MCF 10A (cell line): ENCODE data around the gene ALPL. TPM values are rescaled to one million over a fixed set of nuclear protein-coding genes. Genes with fewer than 3 reads are reported as not detected.

ENCODE experiments used
- BruUV-seq: library from RNA; stranded (reverse); fragments of 400-500 nt; replicated peaks from 2 replicates; lab custom pipeline; 2021; lab: Mats Ljungman, UMichigan
- CTCF ChIA-PET: fragments of 300-600 bp; sonication (Branson Sonifier 250); formaldehyde crosslinking; extraction: SDS; loops from one replicate; lab custom pipeline; 2021; ENCODE audit warnings: antibody characterized with exemption, inconsistent platforms; lab: Yijun Ruan, JAX
- POLR2A ChIA-PET: fragments of 300-600, 350-650 bp; sonication (Branson Sonifier 250); formaldehyde crosslinking; extraction: SDS; loops from one replicate; lab custom pipeline; 2020; ENCODE audit warnings: antibody characterized with exemption, inconsistent platforms; lab: Yijun Ruan, JAX
- DNase-seq: peaks from one replicate; pipeline ENCODE4 v3.0.0-alpha.2; 2018; ENCODE audit not compliant: unreplicated experiment
- H3K27ac Mint-ChIP-seq: one replicate; pipeline ENCODE4 v1.8.0; 2022; ENCODE audit warnings: mild to moderate bottlenecking, low read depth, mixed read lengths; ENCODE audit not compliant: unreplicated experiment
- H3K27me3 Mint-ChIP-seq: one replicate; pipeline ENCODE4 v1.8.0; 2022; ENCODE audit warnings: mixed read lengths; ENCODE audit not compliant: insufficient read depth, unreplicated experiment
- H3K36me3 Mint-ChIP-seq: one replicate; pipeline ENCODE4 v1.8.0; 2022; ENCODE audit warnings: mild to moderate bottlenecking, moderate library complexity, mixed read lengths; ENCODE audit not compliant: insufficient read depth, unreplicated experiment
- H3K4me1 Mint-ChIP-seq: one replicate; pipeline ENCODE4 v1.8.0; 2022; ENCODE audit warnings: mixed read lengths; ENCODE audit not compliant: insufficient read depth, unreplicated experiment
- H3K4me3 Mint-ChIP-seq: one replicate; pipeline ENCODE4 v1.8.0; 2022; ENCODE audit warnings: mild to moderate bottlenecking, moderate library complexity, mixed read lengths; ENCODE audit not compliant: unreplicated experiment
- H3K9me3 Mint-ChIP-seq: one replicate; pipeline ENCODE4 v1.8.0; 2022; ENCODE audit warnings: mixed read lengths; ENCODE audit not compliant: unreplicated experiment
- intact Hi-C: fragments of 100-400 bp; cut with micrococcal nuclease; formaldehyde crosslinking; loops from 2 replicates; pipeline ENCODE4 v1.14.1; 2022
- total RNA-seq: library from RNA; stranded (reverse); gene quantifications from 2 replicates; pipeline ENCODE4 v1.2.3, GENCODE V29; 2022
- TF ChIP-seq, protein P1 (sequence below): fragments of 200-600 bp; IDR thresholded peaks from one replicate; pipeline ENCODE4 v1.8.0; 2022; ENCODE audit warnings: antibody characterized with exemption, mild to moderate bottlenecking; ENCODE audit not compliant: unreplicated experiment

Gene ALPL
- total RNA-seq, 1 experiment from 2014 or later, result not detected

DNA sequence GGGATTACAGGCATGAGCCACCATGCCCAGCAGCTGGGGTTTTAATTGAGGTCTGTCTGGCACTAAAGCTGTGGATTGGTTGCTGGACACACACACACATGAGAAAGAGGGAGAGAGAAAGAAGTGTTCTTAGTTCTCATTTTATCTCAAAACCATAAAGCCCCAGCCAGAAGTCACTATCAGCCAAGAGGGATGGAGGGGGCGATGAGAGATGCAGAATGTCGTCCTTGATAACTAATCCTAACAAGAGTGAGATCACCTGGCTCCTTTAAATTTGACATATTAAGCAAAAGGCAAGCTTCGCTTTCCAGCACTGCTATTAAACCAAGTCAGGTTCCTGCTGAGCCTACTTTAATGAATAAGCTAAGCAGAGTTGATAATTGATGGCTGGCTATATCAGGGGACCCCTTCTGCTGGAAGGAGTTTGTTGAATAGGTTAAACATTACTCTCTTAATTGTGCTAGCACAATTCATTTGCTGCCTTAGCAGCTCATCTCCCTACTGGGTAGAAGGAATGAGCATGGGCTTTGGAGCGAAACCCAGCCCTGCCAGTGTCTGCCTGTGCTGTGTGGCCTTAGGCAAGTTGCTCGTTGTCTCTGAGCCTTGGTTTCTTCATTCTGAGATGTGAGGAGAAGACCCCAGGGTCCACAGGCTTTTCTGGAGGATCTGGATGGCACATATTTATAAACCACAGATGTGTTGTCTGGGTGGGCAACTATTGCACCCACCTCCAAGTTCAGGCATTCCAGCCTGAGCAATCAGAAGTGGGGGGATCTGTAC is 50.8 kb downstream of the ALPL start:
- Mint-ChIP-seq H3K4me3 (no peak overlapping the region), H3K27me3 (peaks cover 3% of the 10 kb centered on the region), H3K9me3 (no peaks in the 10 kb centered on the region), H3K4me1 (no peaks in the 10 kb centered on the region), H3K36me3 (no peaks in the 10 kb centered on the region), H3K27ac (no peak overlapping the region)
- intact Hi-C loops, result no loop called here
- no peak for DNase-seq
- TF ChIP-seq, protein P1, sequence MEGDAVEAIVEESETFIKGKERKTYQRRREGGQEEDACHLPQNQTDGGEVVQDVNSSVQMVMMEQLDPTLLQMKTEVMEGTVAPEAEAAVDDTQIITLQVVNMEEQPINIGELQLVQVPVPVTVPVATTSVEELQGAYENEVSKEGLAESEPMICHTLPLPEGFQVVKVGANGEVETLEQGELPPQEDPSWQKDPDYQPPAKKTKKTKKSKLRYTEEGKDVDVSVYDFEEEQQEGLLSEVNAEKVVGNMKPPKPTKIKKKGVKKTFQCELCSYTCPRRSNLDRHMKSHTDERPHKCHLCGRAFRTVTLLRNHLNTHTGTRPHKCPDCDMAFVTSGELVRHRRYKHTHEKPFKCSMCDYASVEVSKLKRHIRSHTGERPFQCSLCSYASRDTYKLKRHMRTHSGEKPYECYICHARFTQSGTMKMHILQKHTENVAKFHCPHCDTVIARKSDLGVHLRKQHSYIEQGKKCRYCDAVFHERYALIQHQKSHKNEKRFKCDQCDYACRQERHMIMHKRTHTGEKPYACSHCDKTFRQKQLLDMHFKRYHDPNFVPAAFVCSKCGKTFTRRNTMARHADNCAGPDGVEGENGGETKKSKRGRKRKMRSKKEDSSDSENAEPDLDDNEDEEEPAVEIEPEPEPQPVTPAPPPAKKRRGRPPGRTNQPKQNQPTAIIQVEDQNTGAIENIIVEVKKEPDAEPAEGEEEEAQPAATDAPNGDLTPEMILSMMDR, result no peak
- ChIA-PET POLR2A (no interaction called here), CTCF (interaction anchor here (0.6 to 0.8 kb wide), 2 partner anchors 191 to 546 kb away, joined by 3 read pairs; no protein-coding TSS in a partner anchor)
- BruUV-seq, result no TSS peak

DNA sequence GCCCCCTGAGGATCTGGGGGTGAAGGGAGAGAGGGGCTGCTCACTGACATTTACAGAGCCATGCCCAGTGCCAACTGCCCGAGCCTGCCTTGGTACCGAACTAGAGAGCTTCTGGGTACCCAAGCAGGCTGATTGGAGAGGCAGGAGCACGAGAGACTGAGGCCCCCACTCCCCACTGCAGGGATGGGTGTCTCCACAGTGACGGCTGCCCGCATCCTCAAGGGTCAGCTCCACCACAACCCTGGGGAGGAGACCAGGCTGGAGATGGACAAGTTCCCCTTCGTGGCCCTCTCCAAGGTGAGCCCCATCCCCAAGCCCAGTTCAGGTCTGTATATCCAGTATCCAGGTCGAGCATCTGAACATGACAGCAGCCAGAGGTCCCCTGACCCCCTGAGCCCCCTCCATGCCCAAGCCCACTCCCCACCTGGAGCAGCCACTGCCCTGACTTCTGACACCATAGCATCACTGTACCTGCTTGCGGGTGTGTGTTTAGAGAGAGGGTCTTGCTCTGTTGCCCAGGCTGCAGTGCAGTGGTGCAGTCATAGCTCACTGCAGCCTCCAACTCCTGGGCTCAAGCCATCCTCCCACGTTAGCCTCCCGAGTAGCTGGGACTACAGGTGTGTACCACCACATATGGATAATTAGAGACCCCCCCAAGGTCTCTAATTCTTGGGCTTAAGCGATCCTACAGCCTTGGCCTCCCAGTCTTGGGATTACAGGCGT is 51.9 kb downstream of the ALPL start:
- intact Hi-C loops, result no loop called here
- ChIA-PET CTCF (interaction anchor here (0.8 kb wide), 1 partner anchor 192 kb away, joined by 3 read pairs; no protein-coding TSS in a partner anchor), POLR2A (no interaction called here)
- no peaks in the 10 kb centered on the region for H3K36me3 Mint-ChIP-seq
- no peaks in the 10 kb centered on the region for H3K27me3 Mint-ChIP-seq
- H3K4me1 Mint-ChIP-seq, result no peaks in the 10 kb centered on the region
- H3K4me3 Mint-ChIP-seq, result no peak overlapping the region
- H3K9me3 Mint-ChIP-seq, result no peaks in the 10 kb centered on the region
- H3K27ac Mint-ChIP-seq, result no peak overlapping the region
- no peak for DNase-seq
- TF ChIP-seq, protein P1, result no peak
- BruUV-seq, result no TSS peak

DNA sequence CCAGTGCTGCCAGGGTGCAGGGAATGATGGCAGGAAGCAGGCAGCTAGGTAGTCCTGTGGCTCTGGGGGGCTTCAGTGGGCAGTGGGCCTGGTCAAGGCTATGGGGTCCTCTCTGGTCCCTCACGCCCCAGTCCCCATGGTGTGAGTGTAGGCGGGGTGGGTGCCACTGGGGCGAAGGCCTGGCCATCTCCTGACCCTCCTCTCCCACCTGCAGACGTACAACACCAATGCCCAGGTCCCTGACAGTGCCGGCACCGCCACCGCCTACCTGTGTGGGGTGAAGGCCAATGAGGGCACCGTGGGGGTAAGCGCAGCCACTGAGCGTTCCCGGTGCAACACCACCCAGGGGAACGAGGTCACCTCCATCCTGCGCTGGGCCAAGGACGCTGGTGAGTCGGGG is 53.7 kb downstream of the ALPL start:
- CTCF ChIA-PET, result no interaction called here
- Mint-ChIP-seq H3K27ac (no peak overlapping the region), H3K9me3 (no peaks in the 10 kb centered on the region), H3K4me3 (no peak overlapping the region), H3K27me3 (no peaks in the 10 kb centered on the region), H3K36me3 (no peaks in the 10 kb centered on the region), H3K4me1 (no peaks in the 10 kb centered on the region)
- no TSS peak for BruUV-seq
- TF ChIP-seq, protein P1, result no peak
- POLR2A ChIA-PET, result no interaction called here
- DNase-seq, result no peak
- intact Hi-C loops, result no loop called here

DNA sequence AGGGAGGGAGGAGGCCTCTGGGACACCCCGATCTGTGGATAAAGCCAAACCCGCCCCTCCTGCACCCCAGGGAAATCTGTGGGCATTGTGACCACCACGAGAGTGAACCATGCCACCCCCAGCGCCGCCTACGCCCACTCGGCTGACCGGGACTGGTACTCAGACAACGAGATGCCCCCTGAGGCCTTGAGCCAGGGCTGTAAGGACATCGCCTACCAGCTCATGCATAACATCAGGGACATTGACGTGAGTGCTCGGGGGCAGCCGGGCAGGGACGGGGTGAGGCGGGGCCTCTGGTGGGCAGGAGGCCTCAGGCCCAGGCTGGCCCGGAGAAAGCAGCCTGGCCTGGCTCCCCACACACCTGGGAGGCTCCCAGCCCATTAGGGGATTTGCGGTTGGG is 54.7 kb downstream of the ALPL start:
- CTCF ChIA-PET, result no interaction called here
- TF ChIP-seq, protein P1, result no peak
- BruUV-seq, result no TSS peak
- intact Hi-C loops, result no loop called here
- Mint-ChIP-seq H3K36me3 (no peaks in the 10 kb centered on the region), H3K4me3 (no peak overlapping the region), H3K27ac (no peak overlapping the region), H3K9me3 (no peaks in the 10 kb centered on the region), H3K27me3 (no peaks in the 10 kb centered on the region), H3K4me1 (no peaks in the 10 kb centered on the region)
- DNase-seq, result no peak
- POLR2A ChIA-PET, result no interaction called here
